GM20000 (cell line): ENCODE data around the gene SULF2.

Experiments
- DNase-seq: peaks from one replicate; pipeline ENCODE4 v3.0.0; 2012; ENCODE audit warnings: low spot score
- TF ChIP-seq, protein P1 (sequence below): IDR thresholded peaks from 2 replicates; pipeline ENCODE4 v1.5.1; 2012; ENCODE audit warnings: mild to moderate bottlenecking, control low read depth; ENCODE audit errors: extremely low read depth, missing control alignments

The SULF2 gene

DNA sequence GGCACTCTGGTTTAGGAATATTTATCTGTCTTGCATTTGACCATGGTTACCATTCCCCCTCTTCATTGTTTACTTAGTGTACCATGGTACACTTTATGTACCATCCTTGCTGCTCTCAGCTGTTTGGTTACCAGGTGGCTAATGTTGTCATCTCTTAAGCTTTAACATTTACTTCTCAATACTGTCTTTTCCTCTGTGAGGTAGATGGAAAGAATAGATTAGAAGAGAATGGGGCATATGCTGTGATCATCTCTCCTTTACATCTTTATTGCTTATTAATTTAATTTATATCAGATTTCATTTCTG lies 174.4 kb downstream of the SULF2 start:
- TF ChIP-seq, protein P1, sequence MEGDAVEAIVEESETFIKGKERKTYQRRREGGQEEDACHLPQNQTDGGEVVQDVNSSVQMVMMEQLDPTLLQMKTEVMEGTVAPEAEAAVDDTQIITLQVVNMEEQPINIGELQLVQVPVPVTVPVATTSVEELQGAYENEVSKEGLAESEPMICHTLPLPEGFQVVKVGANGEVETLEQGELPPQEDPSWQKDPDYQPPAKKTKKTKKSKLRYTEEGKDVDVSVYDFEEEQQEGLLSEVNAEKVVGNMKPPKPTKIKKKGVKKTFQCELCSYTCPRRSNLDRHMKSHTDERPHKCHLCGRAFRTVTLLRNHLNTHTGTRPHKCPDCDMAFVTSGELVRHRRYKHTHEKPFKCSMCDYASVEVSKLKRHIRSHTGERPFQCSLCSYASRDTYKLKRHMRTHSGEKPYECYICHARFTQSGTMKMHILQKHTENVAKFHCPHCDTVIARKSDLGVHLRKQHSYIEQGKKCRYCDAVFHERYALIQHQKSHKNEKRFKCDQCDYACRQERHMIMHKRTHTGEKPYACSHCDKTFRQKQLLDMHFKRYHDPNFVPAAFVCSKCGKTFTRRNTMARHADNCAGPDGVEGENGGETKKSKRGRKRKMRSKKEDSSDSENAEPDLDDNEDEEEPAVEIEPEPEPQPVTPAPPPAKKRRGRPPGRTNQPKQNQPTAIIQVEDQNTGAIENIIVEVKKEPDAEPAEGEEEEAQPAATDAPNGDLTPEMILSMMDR = no peak
- no peak for DNase-seq

DNA sequence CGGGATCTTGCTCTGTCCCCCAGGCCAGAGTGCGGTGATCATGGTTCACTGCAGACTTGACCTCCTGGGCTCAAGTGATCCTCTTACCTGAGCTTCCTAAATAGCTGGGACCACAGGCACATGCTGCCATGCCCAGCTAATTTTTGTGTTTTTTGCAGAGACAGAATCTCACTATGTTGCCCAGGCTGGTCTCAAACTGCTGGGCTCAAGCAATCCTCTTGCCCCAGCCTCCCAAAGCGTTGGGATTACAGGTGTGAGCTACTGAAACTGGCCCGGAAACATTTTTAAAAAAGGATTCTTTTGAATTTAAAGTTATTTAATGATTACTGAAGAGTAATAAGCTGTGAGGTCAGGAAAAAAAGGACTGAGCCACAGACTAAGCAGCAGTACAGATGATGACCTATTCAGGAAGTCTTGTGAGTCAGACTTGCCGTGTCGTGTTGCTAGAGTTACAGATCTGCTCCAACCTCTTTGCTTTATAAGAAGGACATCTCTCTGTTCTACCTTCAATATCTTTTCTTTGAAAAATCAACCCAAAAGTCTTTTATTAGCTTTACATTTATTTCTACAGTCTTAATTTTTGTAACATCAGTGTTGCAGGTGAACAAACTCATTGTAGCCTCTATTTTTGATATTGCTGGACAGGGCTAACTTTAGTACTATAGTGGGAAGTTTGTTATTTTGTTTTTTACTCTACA lies 174.9 kb downstream of the SULF2 start:
- TF ChIP-seq, protein P1 = no peak
- peak; percentile 57 for DNase-seq

DNA sequence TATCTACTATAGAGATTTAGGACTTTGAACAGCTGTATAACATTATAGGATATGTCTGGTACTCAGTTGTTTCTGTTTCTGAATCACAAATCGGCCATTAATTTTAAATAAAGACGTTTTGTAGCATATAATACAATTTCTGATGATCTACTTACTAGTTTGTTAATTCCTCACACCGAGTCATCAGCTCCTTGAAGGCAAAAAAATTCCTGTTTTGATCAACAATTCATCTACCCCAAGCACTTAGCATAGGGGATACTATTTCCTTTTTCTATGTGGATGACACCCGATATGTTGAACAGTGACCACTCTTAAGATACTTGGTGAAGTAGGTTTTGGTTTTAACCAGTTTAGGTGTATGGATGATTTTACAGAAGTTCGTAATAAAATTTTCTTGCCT lies 176.3 kb downstream of the SULF2 start:
- TF ChIP-seq, protein P1 = no peak
- no peak for DNase-seq
